Heart right ventricle (tissue), 16 donors: ENCODE data around the gene PLEKHG2. TPM values are rescaled to one million over a fixed set of nuclear protein-coding genes. Genes with fewer than 3 reads are reported as not detected.

Experiments used
- ATAC-seq, 8 donors: fragments of 200-7000 bp; cut with Tn5 transposase; one replicate each; pipeline ENCODE4 v1.9.1; 2020; ENCODE audit warnings: mild to moderate bottlenecking in 8 of 8, moderate library complexity in 8 of 8, moderate number of reproducible peaks in 1 of 8
- DNase-seq, 2 donors: peaks; one replicate each; pipeline ENCODE4 v3.0.0-alpha.2; 2020
- H3K27ac ChIP-seq, 10 donors: fragments of 200-600 bp; sonication (generic) in 2 of 10; one replicate each; pipeline versions ENCODE4 v1.5.0 to v1.8.0; 2020 to 2022; ENCODE audit warnings: mild to moderate bottlenecking in 3 of 10
- H3K27me3 ChIP-seq, 7 donors: fragments of 200-600 bp; one replicate each; pipeline ENCODE4 v1.8.0; 2021 to 2022; ENCODE audit warnings: mild to moderate bottlenecking in 2 of 7
- H3K36me3 ChIP-seq, 9 donors: fragments of 200-600 bp; sonication (generic) in 1 of 9; one replicate each; pipeline versions ENCODE4 v1.5.0 to v1.8.0; 2020 to 2022; ENCODE audit warnings: mild to moderate bottlenecking in 2 of 9
- H3K4me1 ChIP-seq, 9 donors: fragments of 200-600 bp; sonication (generic) in 1 of 9; one replicate each; pipeline versions ENCODE4 v1.5.0 to v1.8.0; 2020 to 2022; ENCODE audit warnings: mild to moderate bottlenecking in 4 of 9
- H3K4me3 ChIP-seq, 10 donors: fragments of 200-600 bp; sonication (generic) in 2 of 10; one replicate each; pipeline versions ENCODE4 v1.5.0 to v1.8.0; 2020 to 2022; ENCODE audit warnings: mild to moderate bottlenecking in 7 of 10, moderate library complexity in 2 of 10
- H3K9me3 ChIP-seq, 11 donors: fragments of 200-600 bp in 10 of 11; sonication (generic) in 2 of 11; one replicate each; pipeline versions ENCODE4 v1.5.0 to v1.8.0; 2013 to 2022; ENCODE audit warnings: mild to moderate bottlenecking in 2 of 11, control low read depth in 1 of 11, moderate library complexity in 1 of 11
- CTCF ChIP-seq, 9 donors: fragments of 200-600 bp; sonication (generic) in 2 of 9; IDR thresholded peaks; one replicate each; pipeline versions ENCODE4 v1.5.0 to v1.8.0; 2021 to 2022; ENCODE audit warnings: antibody characterized with exemption in 9 of 9, mild to moderate bottlenecking in 5 of 9, moderate library complexity in 1 of 9
- WGBS, 2 donors: extraction: QIAGEN DNeasy Blood & Tissue Kit; methylation state at CpG; one replicate each; pipeline ENCODE4 v1.1.7; 2013; ENCODE audit warnings: inconsistent platforms in 1 of 2; 5-methylcytosine and 5-hydroxymethylcytosine counted together
- intact Hi-C, 10 donors: fragments of 100-400 bp; cut with DNase I; formaldehyde crosslinking; loops; one replicate each; pipeline versions ENCODE4 v1.11.1 to v1.14.2; 2022
- polyA plus RNA-seq, 2 donors: library from polyadenylated mRNA; stranded (reverse); fragments of 200-250 nt; gene quantifications; one replicate each; pipeline ENCODE4 v1.2.3, GENCODE V29; 2013
- total RNA-seq, 10 donors: library from RNA; stranded (reverse); fragmentation: NEBNext Ultra II Directional in 3 of 10; extraction: Animal tissue kit (Norgen Biotek cat#: 25700) in 3 of 10; gene quantifications; one replicate each; pipeline versions ENCODE4 v1.2.1 to v1.2.4, GENCODE V29; 2021 to 2023
- donor health status: Arrhythmogenic right ventricular cardiomyopathy.
- donor health status: ischemic (EF 13 %, LVEDD 7.1; RV severe dilation, severe dysfunction).
- donor health status: healthy with polysubstance abuse.
- donor health status: DM: no; HTN: yes; CAD: no.
- donor health status: DM: no; HTN: no; CAD: no.
- donor health status: ischemic (EF 25% LVEDD 6.9; RV normal size, moderate dysfunction).
- donor health status: ischemic (EF 25% LVEDD 5.7; RV mildly dilated, moderate dysfunction).
- donor health status: healthy.
- donor health status: DM: yes; HTN: yes; CAD: no.
- donor health status: Ischemic cardiomyopathy.
- donor health status: ischemic (EF 35%, LVEDD 5.7; RV mildly dilated, moderate dysfunction).
- donor health status: nonischemic (EF 11% LVEDD 7.7; RV severe dilation, severe dysfunction).
- donor health status: DM: yes; HTN: yes; CAD: no.
- donor health status: PGD.
- donor health status: ischemic (EF 29% LVEDD 5.4; RV normal size, mild dysfunction).
- donor health status: nonischemic (EF 23%, LVEDD 6.1; RV moderate dilation, normal function).

The PLEKHG2 gene
- total and polyA plus RNA-seq, 12 donors: 6.9 to 23.1 (median 15.1) TPM

GRCh38 chr19:39433480-39434079 is 21.1 kb downstream of the PLEKHG2 start:
- Histone ChIP-seq H3K36me3 (peaks cover 0 to 34% (median 26%) of the 10 kb centered on the region in 9 donors), H3K27me3 (peaks cover 0 to 6% (median 0%) of the 10 kb centered on the region in 7 donors), H3K9me3 (no peaks in the 10 kb centered on the region), H3K4me1 (peaks cover 14 to 58% (median 38%) of the 10 kb centered on the region in 9 donors), H3K27ac (peak overlapping the region in 3 of 10 donors; percentile 26 to 96 (median 84)), H3K4me3 (peak overlapping the region in 2 of 10 donors; percentile 12 to 99)
- intact Hi-C loops: loop anchor here in 1 of 10 donors (2.0 kb wide), 1 partner anchor 19 kb away; no protein-coding TSS in a partner anchor
- TF ChIP-seq CTCF (IDR thresholded peaks at IDR 0.05): no peak
- 97% methylated on average over 8 of the region's 8 CpGs for WGBS, 2 donors
- DNase-seq (no peak), ATAC-seq (no peak)

GRCh38 chr19:39434123-39435076 is 21.9 kb downstream of the PLEKHG2 start:
- no peak for TF ChIP-seq CTCF (IDR thresholded peaks at IDR 0.05)
- Histone ChIP-seq H3K4me1 (peaks cover 10 to 49% (median 29%) of the 10 kb centered on the region in 9 donors), H3K9me3 (no peaks in the 10 kb centered on the region), H3K36me3 (peaks cover 0 to 34% (median 26%) of the 10 kb centered on the region in 9 donors), H3K27me3 (peaks cover 0 to 6% (median 0%) of the 10 kb centered on the region in 7 donors), H3K4me3 (peak overlapping the region in 9 of 10 donors; percentile 78 to 99 (median 86)), H3K27ac (peak overlapping the region in 6 of 10 donors; percentile 84 to 96 (median 90))
- no peak for ATAC-seq
- WGBS, 2 donors: 58 to 64% methylated on average over 10 of the region's 10 CpGs
- no peak for DNase-seq
- intact Hi-C loops: no loop called here

GRCh38 chr19:39435499-39436349 is 23.3 kb downstream of the PLEKHG2 start, which contains the start of gene RPS16:
RPS16 (minus strand) TSS chr19:39435949; CDS start chr19:39435895, 54 bp downstream.
- Histone ChIP-seq H3K27me3 (peaks cover 0 to 6% (median 0%) of the 10 kb centered on the region in 7 donors), H3K4me1 (peaks cover 10 to 45% (median 27%) of the 10 kb centered on the region in 9 donors), H3K36me3 (peaks cover 0 to 34% (median 26%) of the 10 kb centered on the region in 9 donors), H3K9me3 (no peaks in the 10 kb centered on the region), H3K27ac (peak within 1 kb of the TSS; percentile 59 to 96 (median 88)), H3K4me3 (peak within 1 kb of the TSS; percentile 78 to 99 (median 84))
- 0% methylated on average over 61 of the region's 61 CpGs for WGBS, 2 donors
- peak in 2 of 9 donors; percentile 9 to 18 for TF ChIP-seq CTCF (IDR thresholded peaks at IDR 0.05)
- intact Hi-C loops: no loop called here
- ATAC-seq: peak; percentile 98 to 100 (median 99)
- peak; percentile 99 for DNase-seq
